Suprapubic skin (tissue), 3 donors: Measurements from ENCODE around the gene LRRC27.

ENCODE experiments used
- POLR2AphosphoS5 ChIP-seq, 3 donors: sonication (generic); formaldehyde crosslinking; IDR thresholded peaks; one replicate each; pipeline ENCODE4 v1.6.1; 2017; ENCODE audit warnings: antibody characterized with exemption in 3 of 3
- TF ChIP-seq, protein P1 (sequence below), 2 donors: fragments of 200-600 bp in 1 of 2; fragments of 450-650 bp in 1 of 2; sonication (generic) in 1 of 2; IDR thresholded peaks; one replicate each; pipeline ENCODE4 v1.5.1; 2016 to 2019; ENCODE audit warnings: antibody characterized with exemption in 2 of 2, mild to moderate bottlenecking in 1 of 2, moderate library complexity in 1 of 2

GRCh38 chr10:132407243-132407746 lies 75.3 kb downstream of the LRRC27 start:
- TF ChIP-seq, protein P1, sequence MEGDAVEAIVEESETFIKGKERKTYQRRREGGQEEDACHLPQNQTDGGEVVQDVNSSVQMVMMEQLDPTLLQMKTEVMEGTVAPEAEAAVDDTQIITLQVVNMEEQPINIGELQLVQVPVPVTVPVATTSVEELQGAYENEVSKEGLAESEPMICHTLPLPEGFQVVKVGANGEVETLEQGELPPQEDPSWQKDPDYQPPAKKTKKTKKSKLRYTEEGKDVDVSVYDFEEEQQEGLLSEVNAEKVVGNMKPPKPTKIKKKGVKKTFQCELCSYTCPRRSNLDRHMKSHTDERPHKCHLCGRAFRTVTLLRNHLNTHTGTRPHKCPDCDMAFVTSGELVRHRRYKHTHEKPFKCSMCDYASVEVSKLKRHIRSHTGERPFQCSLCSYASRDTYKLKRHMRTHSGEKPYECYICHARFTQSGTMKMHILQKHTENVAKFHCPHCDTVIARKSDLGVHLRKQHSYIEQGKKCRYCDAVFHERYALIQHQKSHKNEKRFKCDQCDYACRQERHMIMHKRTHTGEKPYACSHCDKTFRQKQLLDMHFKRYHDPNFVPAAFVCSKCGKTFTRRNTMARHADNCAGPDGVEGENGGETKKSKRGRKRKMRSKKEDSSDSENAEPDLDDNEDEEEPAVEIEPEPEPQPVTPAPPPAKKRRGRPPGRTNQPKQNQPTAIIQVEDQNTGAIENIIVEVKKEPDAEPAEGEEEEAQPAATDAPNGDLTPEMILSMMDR (IDR thresholded peaks at IDR 0.05): no peak
- no peak for TF ChIP-seq POLR2AphosphoS5 (IDR thresholded peaks at IDR 0.05)
